ENCODE data around the gene ISCA2.

Gene ISCA2

DNA sequence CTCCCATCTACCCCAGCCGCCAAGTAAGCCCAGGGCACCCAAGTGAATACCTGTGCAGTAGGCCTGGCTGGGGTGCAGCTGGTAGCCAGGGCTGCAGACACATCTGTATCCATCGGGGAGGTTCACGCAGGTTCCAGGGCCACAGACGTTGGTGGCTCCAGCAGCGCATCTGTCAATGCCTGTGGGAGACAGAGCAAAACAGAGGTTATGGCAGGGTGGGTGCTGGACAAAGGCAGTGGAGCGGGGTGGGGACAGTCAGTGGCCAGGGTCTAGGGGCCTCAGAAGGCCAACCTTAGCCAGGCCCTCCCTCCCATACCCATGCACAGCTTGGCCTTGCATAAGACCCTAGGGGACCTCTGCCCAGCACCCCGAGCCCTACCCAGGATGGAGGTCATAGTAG is 29.2 kb downstream of the ISCA2 start:
- Histone ChIP-seq H3K4me3 (ENCODE audit: insufficient read length, low read depth) (no peak overlapping the region), H3K36me3 (ENCODE audit: insufficient read depth, insufficient read length, low read length) (peaks cover 5% of the 10 kb centered on the region), H3K9me3 (ENCODE audit: insufficient read depth, low read length) (no peaks in the 10 kb centered on the region), H3K27me3 (ENCODE audit: insufficient read depth, insufficient read length) (no peaks in the 10 kb centered on the region), H3K4me1 (ENCODE audit: insufficient read depth, insufficient read length) (peaks cover 5% of the 10 kb centered on the region), H3K9ac (ENCODE audit: insufficient read length, low read depth) (no peak overlapping the region)
- TF ChIP-seq YY1 (IDR thresholded peaks at IDR 0.05; ENCODE audit: insufficient read depth, insufficient read length), result no peak
- TF ChIP-seq ZNF274 (IDR thresholded peaks at IDR 0.05; ENCODE audit: low read depth, low read length), result no peak
- no peak for TF ChIP-seq SUZ12 (IDR thresholded peaks at IDR 0.05; ENCODE audit: extremely low read depth, insufficient read depth, insufficient read length)
- no peak for DNase-seq (ENCODE audit: low read depth, low spot score)

DNA sequence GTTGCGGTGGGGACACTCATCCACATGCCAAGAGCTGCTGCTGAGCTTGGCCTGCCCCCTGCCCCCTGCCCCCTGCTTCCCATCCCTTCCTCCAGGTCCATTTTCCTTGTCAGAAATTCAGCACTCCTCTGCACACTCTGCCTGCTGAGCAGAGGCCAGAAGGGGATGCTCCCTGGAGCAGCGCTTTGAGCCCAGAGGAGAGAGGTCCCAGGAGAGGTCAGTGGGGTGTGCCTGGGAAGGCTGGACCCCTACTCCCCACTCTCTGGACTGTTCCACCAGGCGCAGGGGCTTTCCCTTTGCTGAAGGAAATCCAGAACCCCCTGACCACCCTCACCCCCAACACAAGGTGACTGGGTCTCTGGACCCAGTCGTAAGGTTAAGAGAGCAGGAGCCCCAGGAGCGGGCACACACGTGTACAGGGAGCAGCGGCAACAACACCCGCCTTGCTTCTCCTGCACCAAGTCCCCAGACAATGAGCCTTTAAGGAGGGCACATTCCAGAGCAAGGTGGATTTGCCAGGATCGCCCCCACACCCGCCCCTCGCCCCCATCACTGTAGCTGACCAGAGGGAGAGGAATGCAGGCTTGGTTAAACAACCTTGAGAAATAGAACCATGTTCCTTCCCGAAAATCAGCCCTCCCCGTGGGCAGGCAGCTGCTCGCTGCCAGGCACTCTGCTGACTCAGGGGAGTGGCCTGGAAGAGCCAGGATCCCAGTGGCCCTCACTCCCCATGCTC is 30.7 kb downstream of the ISCA2 start:
- Histone ChIP-seq H3K9ac (ENCODE audit: insufficient read length, low read depth) (no peak overlapping the region), H3K4me1 (ENCODE audit: insufficient read depth, insufficient read length) (peaks cover 5% of the 10 kb centered on the region), H3K4me3 (ENCODE audit: insufficient read length, low read depth) (no peak overlapping the region), H3K9me3 (ENCODE audit: insufficient read depth, low read length) (no peaks in the 10 kb centered on the region), H3K27me3 (ENCODE audit: insufficient read depth, insufficient read length) (no peaks in the 10 kb centered on the region), H3K36me3 (ENCODE audit: insufficient read depth, insufficient read length, low read length) (peaks cover 5% of the 10 kb centered on the region)
- no peak for DNase-seq (ENCODE audit: low read depth, low spot score)
- TF ChIP-seq YY1 (IDR thresholded peaks at IDR 0.05; ENCODE audit: insufficient read depth, insufficient read length) (no peak), SUZ12 (IDR thresholded peaks at IDR 0.05; ENCODE audit: extremely low read depth, insufficient read depth, insufficient read length) (no peak), ZNF274 (IDR thresholded peaks at IDR 0.05; ENCODE audit: low read depth, low read length) (no peak)

- Histone ChIP-seq H3K36me3 (ENCODE audit: insufficient read depth, insufficient read length, low read length) (peaks cover 5% of the 10 kb centered on the region), H3K4me1 (ENCODE audit: insufficient read depth, insufficient read length) (peaks cover 5% of the 10 kb centered on the region), H3K27me3 (ENCODE audit: insufficient read depth, insufficient read length) (no peaks in the 10 kb centered on the region), H3K4me3 (ENCODE audit: insufficient read length, low read depth) (no peak overlapping the region), H3K9ac (ENCODE audit: insufficient read length, low read depth) (no peak overlapping the region), H3K9me3 (ENCODE audit: insufficient read depth, low read length) (no peaks in the 10 kb centered on the region)
- no peak for DNase-seq (ENCODE audit: low read depth, low spot score)
- TF ChIP-seq YY1 (IDR thresholded peaks at IDR 0.05; ENCODE audit: insufficient read depth, insufficient read length) (no peak), ZNF274 (IDR thresholded peaks at IDR 0.05; ENCODE audit: low read depth, low read length) (no peak), SUZ12 (IDR thresholded peaks at IDR 0.05; ENCODE audit: extremely low read depth, insufficient read depth, insufficient read length) (no peak)
Measured at GRCh38 chr14:74524812-74525135, 31.2 kb downstream of the ISCA2 start.

GRCh38 chr14:74525361-74525851 is 31.8 kb downstream of the ISCA2 start:
- DNase-seq (ENCODE audit: low read depth, low spot score), result no peak
- H3K9ac ChIP-seq (ENCODE audit: insufficient read length, low read depth), result no peak overlapping the region
- H3K4me3 ChIP-seq (ENCODE audit: insufficient read length, low read depth), result no peak overlapping the region
- no peaks in the 10 kb centered on the region for H3K27me3 ChIP-seq (ENCODE audit: insufficient read depth, insufficient read length)
- peaks cover 5% of the 10 kb centered on the region for H3K36me3 ChIP-seq (ENCODE audit: insufficient read depth, insufficient read length, low read length)
- TF ChIP-seq SUZ12 (IDR thresholded peaks at IDR 0.05; ENCODE audit: extremely low read depth, insufficient read depth, insufficient read length), result no peak
- no peak for TF ChIP-seq ZNF274 (IDR thresholded peaks at IDR 0.05; ENCODE audit: low read depth, low read length)
- TF ChIP-seq YY1 (IDR thresholded peaks at IDR 0.05; ENCODE audit: insufficient read depth, insufficient read length), result no peak
- peaks cover 5% of the 10 kb centered on the region for H3K4me1 ChIP-seq (ENCODE audit: insufficient read depth, insufficient read length)
- H3K9me3 ChIP-seq (ENCODE audit: insufficient read depth, low read length), result no peaks in the 10 kb centered on the region

GRCh38 chr14:74526854-74527585 is 33.5 kb downstream of the ISCA2 start:
- Histone ChIP-seq H3K4me3 (ENCODE audit: insufficient read length, low read depth) (no peak overlapping the region), H3K36me3 (ENCODE audit: insufficient read depth, insufficient read length, low read length) (no peaks in the 10 kb centered on the region), H3K4me1 (ENCODE audit: insufficient read depth, insufficient read length) (peaks cover 5% of the 10 kb centered on the region), H3K9ac (ENCODE audit: insufficient read length, low read depth) (no peak overlapping the region), H3K9me3 (ENCODE audit: insufficient read depth, low read length) (no peaks in the 10 kb centered on the region), H3K27me3 (ENCODE audit: insufficient read depth, insufficient read length) (no peaks in the 10 kb centered on the region)
- no peak for TF ChIP-seq ZNF274 (IDR thresholded peaks at IDR 0.05; ENCODE audit: low read depth, low read length)
- no peak for TF ChIP-seq SUZ12 (IDR thresholded peaks at IDR 0.05; ENCODE audit: extremely low read depth, insufficient read depth, insufficient read length)
- TF ChIP-seq YY1 (IDR thresholded peaks at IDR 0.05; ENCODE audit: insufficient read depth, insufficient read length), result no peak
- DNase-seq (ENCODE audit: low read depth, low spot score), result no peak

GRCh38 chr14:74527736-74528280 is 34.2 kb downstream of the ISCA2 start:
- DNase-seq (ENCODE audit: low read depth, low spot score), result no peak
- Histone ChIP-seq H3K4me1 (ENCODE audit: insufficient read depth, insufficient read length) (peaks cover 5% of the 10 kb centered on the region), H3K36me3 (ENCODE audit: insufficient read depth, insufficient read length, low read length) (no peaks in the 10 kb centered on the region), H3K9ac (ENCODE audit: insufficient read length, low read depth) (no peak overlapping the region), H3K9me3 (ENCODE audit: insufficient read depth, low read length) (no peaks in the 10 kb centered on the region), H3K4me3 (ENCODE audit: insufficient read length, low read depth) (no peak overlapping the region), H3K27me3 (ENCODE audit: insufficient read depth, insufficient read length) (no peaks in the 10 kb centered on the region)
- TF ChIP-seq YY1 (IDR thresholded peaks at IDR 0.05; ENCODE audit: insufficient read depth, insufficient read length) (no peak), SUZ12 (IDR thresholded peaks at IDR 0.05; ENCODE audit: extremely low read depth, insufficient read depth, insufficient read length) (no peak), ZNF274 (IDR thresholded peaks at IDR 0.05; ENCODE audit: low read depth, low read length) (no peak)

DNA sequence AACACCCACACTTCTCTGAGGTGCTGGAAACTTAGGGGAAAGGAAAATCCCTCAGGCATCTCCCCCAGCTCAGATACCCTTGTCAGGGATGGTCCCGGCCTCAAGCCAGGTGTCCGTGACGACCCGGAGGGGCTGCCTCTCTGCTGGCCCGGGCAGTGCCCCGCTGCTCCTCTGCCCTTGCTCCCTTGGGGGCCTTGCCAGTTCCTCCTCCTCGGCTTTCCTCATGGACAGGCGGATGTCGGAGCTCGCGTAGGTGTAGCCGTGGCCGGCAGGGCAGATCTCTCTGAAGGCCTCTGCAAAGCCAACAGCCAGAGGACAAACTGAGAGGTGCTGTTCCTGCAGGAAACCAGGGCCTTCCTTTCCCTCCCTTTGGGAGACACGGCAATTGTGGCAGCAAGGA is 34.8 kb downstream of the ISCA2 start:
- no peak for DNase-seq (ENCODE audit: low read depth, low spot score)
- Histone ChIP-seq H3K9me3 (ENCODE audit: insufficient read depth, low read length) (no peaks in the 10 kb centered on the region), H3K27me3 (ENCODE audit: insufficient read depth, insufficient read length) (no peaks in the 10 kb centered on the region), H3K4me1 (ENCODE audit: insufficient read depth, insufficient read length) (peaks cover 5% of the 10 kb centered on the region), H3K9ac (ENCODE audit: insufficient read length, low read depth) (no peak overlapping the region), H3K36me3 (ENCODE audit: insufficient read depth, insufficient read length, low read length) (no peaks in the 10 kb centered on the region), H3K4me3 (ENCODE audit: insufficient read length, low read depth) (no peak overlapping the region)
- no peak for TF ChIP-seq SUZ12 (IDR thresholded peaks at IDR 0.05; ENCODE audit: extremely low read depth, insufficient read depth, insufficient read length)
- TF ChIP-seq ZNF274 (IDR thresholded peaks at IDR 0.05; ENCODE audit: low read depth, low read length), result no peak
- TF ChIP-seq YY1 (IDR thresholded peaks at IDR 0.05; ENCODE audit: insufficient read depth, insufficient read length), result no peak

Measured in NT2/D1 (cell line).